Neuronal stem cell (in vitro differentiated cells): ENCODE results near the gene YPEL3. TPM values are rescaled to one million over a fixed set of nuclear protein-coding genes. Genes with fewer than 3 reads are reported as not detected.

Experiments used
- DNase-seq: peaks from one replicate; pipeline ENCODE4 v3.0.0-alpha.2; 2013; ENCODE audit warnings: low spot score
- H2AFZ ChIP-seq: one replicate; pipeline ENCODE4 v1.6.1; 2013; ENCODE audit warnings: mild to moderate bottlenecking, low read length, inconsistent platforms
- H2AK5ac ChIP-seq: 2 replicates; pipeline ENCODE4 v1.6.1; 2013; ENCODE audit warnings: low read depth, mild to moderate bottlenecking, inconsistent platforms, low read length, moderate library complexity, mixed read lengths
- H2BK120ac ChIP-seq: 2 replicates; pipeline ENCODE4 v1.6.1; 2013; ENCODE audit warnings: low read depth, mild to moderate bottlenecking, inconsistent platforms, low read length, moderate library complexity, mixed read lengths
- H2BK12ac ChIP-seq: one replicate; pipeline ENCODE4 v1.6.1; 2013; ENCODE audit warnings: low read length, inconsistent platforms
- H2BK15ac ChIP-seq: 2 replicates; pipeline ENCODE4 v1.6.1; 2013; ENCODE audit warnings: mild to moderate bottlenecking, low read length, inconsistent platforms, mixed read lengths
- H2BK5ac ChIP-seq: one replicate; pipeline ENCODE4 v1.6.1; 2013; ENCODE audit warnings: inconsistent platforms, mild to moderate bottlenecking, low read length, moderate library complexity
- H3K14ac ChIP-seq: one replicate; pipeline ENCODE4 v1.6.1; 2013; ENCODE audit warnings: low read length, inconsistent platforms
- H3K18ac ChIP-seq: 2 replicates; pipeline ENCODE4 v1.6.1; 2013; ENCODE audit warnings: low read length, inconsistent platforms
- H3K23ac ChIP-seq: 2 replicates; pipeline ENCODE4 v1.6.1; 2013; ENCODE audit warnings: low read depth, mild to moderate bottlenecking, mixed read lengths, low read length, inconsistent platforms; ENCODE audit not compliant: poor library complexity
- H3K27ac ChIP-seq: replicated peaks from 3 replicates; pipeline ENCODE4 v1.5.1; 2013; ENCODE audit warnings: low read length, inconsistent platforms
- H3K27me3 ChIP-seq, 3 experiments: 2 replicates each; pipeline ENCODE4 v1.6.1; 2013; ENCODE audit warnings: low read length in 3 of 3, mild to moderate bottlenecking in 2 of 3, inconsistent platforms in 1 of 3, low read depth in 1 of 3, mixed read lengths in 1 of 3, moderate library complexity in 1 of 3; ENCODE audit not compliant: control insufficient read depth in 3 of 3, insufficient read depth in 3 of 3
- H3K36me3 ChIP-seq, 2 donors: replicated peaks in 1 of 2; 2 replicates each; pipeline ENCODE4 v1.6.1; 2013; ENCODE audit warnings: low read length in 2 of 2; ENCODE audit not compliant: control insufficient read depth in 2 of 2, insufficient read depth in 2 of 2
- H3K4ac ChIP-seq: 2 replicates; pipeline ENCODE4 v1.6.1; 2013; ENCODE audit warnings: inconsistent platforms, mild to moderate bottlenecking, low read length, moderate library complexity
- H3K4me1 ChIP-seq, 2 donors: 1 replicate in 1 of 2; 2 replicates in 1 of 2; pipeline ENCODE4 v1.6.1; 2013; ENCODE audit warnings: low read length in 2 of 2, low read depth in 1 of 2; ENCODE audit not compliant: control insufficient read depth in 2 of 2, insufficient read depth in 1 of 2
- H3K4me2 ChIP-seq: one replicate; pipeline ENCODE4 v1.6.1; 2013; ENCODE audit warnings: mild to moderate bottlenecking, low read length, inconsistent platforms; ENCODE audit not compliant: insufficient read depth, poor library complexity, severe bottlenecking
- H3K4me3 ChIP-seq, 2 donors: 2 replicates each; pipeline ENCODE4 v1.5.1; 2013; ENCODE audit warnings: low read length in 2 of 2, mild to moderate bottlenecking in 2 of 2, inconsistent platforms in 1 of 2, moderate library complexity in 1 of 2
- H3K79me1 ChIP-seq: one replicate; pipeline ENCODE4 v1.6.1; 2013; ENCODE audit warnings: low read depth, mild to moderate bottlenecking, inconsistent platforms, low read length, moderate library complexity
- H3K9ac ChIP-seq: one replicate; pipeline ENCODE4 v1.6.1; 2013; ENCODE audit warnings: mild to moderate bottlenecking, low read depth, low read length, inconsistent platforms; ENCODE audit not compliant: poor library complexity
- H3K9me3 ChIP-seq, 2 donors: replicated peaks in 1 of 2; 2 replicates each; pipeline versions ENCODE3 to v1.6.1; 2013; ENCODE audit warnings: low read length in 2 of 2, mild to moderate bottlenecking in 2 of 2, inconsistent platforms in 1 of 2, low read depth in 1 of 2, mixed read lengths in 1 of 2, moderate library complexity in 1 of 2; ENCODE audit not compliant: control insufficient read depth in 2 of 2, insufficient read depth in 1 of 2
- H4K8ac ChIP-seq: one replicate; pipeline ENCODE4 v1.6.1; 2013; ENCODE audit warnings: low read depth, mild to moderate bottlenecking, inconsistent platforms, low read length, moderate library complexity
- H4K91ac ChIP-seq: one replicate; pipeline ENCODE4 v1.6.1; 2013; ENCODE audit warnings: low read length, low read depth, mild to moderate bottlenecking, inconsistent platforms; ENCODE audit not compliant: poor library complexity
- WGBS, 2 donors: extraction: QIAGEN DNeasy Blood & Tissue Kit; methylation state at CpG; one replicate each; pipeline ENCODE4 v1.1.7; 2013; ENCODE audit warnings: missing lambda C conversion rate in 2 of 2, mixed read lengths in 1 of 2; ENCODE audit not compliant: insufficient read length in 2 of 2, insufficient replicate concordance in 1 of 2; ENCODE audit errors: extremely low coverage in 2 of 2; 5-methylcytosine and 5-hydroxymethylcytosine counted together
- polyA plus RNA-seq, 2 experiments: library from polyadenylated mRNA; stranded (reverse); fragments of 200-250 nt; gene quantifications; one replicate each; pipeline ENCODE4 v1.2.3, GENCODE V29; 2013

Gene YPEL3, protein sequence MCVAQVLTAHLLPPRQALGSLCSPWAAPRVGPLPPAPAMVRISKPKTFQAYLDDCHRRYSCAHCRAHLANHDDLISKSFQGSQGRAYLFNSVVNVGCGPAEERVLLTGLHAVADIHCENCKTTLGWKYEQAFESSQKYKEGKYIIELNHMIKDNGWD
- polyA plus RNA-seq (2013, experiment 1 of 2) = 51.2 TPM
- polyA plus RNA-seq (2013, experiment 2 of 2) = 52.1 TPM

DNA sequence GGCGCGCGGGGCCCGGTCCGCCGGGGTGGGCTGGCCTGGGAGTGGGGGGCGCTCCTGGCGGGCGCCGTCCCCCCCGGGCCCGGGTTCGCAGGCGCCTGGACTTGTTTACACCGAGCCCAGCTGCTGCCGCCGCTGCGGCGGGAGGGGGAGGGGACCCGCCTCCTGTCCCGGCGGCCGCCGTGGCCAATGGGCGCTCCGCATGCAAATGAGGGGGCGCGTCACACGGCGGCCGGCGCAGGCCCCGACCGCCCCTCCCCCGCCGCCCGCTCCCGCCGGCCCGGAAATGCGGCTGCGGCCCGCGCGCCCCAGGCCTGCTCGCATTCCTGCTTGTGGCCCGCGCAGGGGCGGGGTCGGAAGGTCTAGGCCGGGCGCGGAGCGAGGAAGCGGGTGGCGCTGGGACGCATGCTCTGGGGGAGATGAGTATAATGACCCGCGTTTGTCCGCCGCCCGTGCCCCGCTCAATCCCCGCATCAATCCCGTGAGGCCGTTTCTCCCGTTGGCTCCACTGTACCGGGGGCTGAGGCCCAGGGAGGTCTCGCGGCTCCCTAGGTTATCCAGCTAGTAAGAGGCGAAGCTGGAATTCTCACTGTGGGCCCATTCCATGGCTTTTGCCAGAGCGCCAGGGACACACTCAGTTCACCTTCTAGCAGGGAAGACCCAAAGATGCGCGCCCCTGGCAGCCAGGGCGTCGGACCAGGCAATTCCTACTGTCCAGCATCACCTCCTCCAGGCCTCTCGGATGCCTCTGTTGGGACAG, at the start of gene YPEL3:
TSS of gene YPEL3 (minus strand) at position 109 of the 757 bp plus-strand sequence. CDS start 731 bp downstream, outside the sequence.
- Histone ChIP-seq H3K14ac (peak within 1 kb of the TSS; percentile 90), H3K27me3 (no peaks in the 10 kb centered on the region), H3K23ac (peak within 1 kb of the TSS; percentile 52), H3K4me2 (peak within 1 kb of the TSS; percentile 63), H3K27ac (peak within 1 kb of the TSS; percentile 90), H3K4ac (peak within 1 kb of the TSS; percentile 94), H3K79me1 (no peaks in the 10 kb centered on the region), H2BK12ac (peak within 1 kb of the TSS; percentile 88), H2BK15ac (peak within 1 kb of the TSS; percentile 98), H2BK5ac (peak within 1 kb of the TSS; percentile 82), H3K9me3 (peaks cover 11 to 23% of the 10 kb centered on the region in 2 donors), H3K18ac (peak within 1 kb of the TSS; percentile 95), H2AFZ (peak within 1 kb of the TSS; percentile 69), H3K4me1 (peaks cover 20 to 21% of the 10 kb centered on the region in 2 donors), H2AK5ac (peak within 1 kb of the TSS; percentile 97), H4K91ac (peak within 1 kb of the TSS; percentile 38), H3K9ac (peak within 1 kb of the TSS; percentile 76), H3K36me3 (no peaks in the 10 kb centered on the region), H3K4me3 (peak within 1 kb of the TSS in 1 of 2 donors; percentile 72), H4K8ac (no peak within 1 kb of the TSS), H2BK120ac (peak within 1 kb of the TSS; percentile 74)
- peak; percentile 85 for DNase-seq
- WGBS, 2 donors = no CpG with 5 or more reads among the region's 77 CpGs

DNA sequence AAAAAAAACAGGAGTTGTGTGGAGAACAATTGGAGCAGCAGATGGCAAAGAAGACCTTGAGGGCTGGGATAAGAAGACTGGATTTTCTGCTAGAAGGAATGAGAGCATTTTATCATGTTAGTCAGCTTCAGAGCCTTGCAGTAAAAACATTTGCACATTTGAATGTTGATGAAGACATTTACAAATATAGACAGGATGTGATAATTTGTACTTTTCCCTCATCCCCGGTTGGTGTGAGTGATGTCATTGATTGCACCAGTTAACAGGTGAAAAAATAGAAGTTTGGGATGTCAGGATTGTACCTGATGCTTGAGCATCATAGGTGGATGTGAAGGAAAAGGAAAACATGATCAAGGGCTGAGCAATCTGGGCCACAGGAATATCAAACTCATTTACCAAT, 49.6 kb upstream of the YPEL3 start:
- Histone ChIP-seq H4K8ac (no peak overlapping the region), H3K4ac (no peak overlapping the region), H3K18ac (no peak overlapping the region), H2BK12ac (no peak overlapping the region), H2BK5ac (no peak overlapping the region), H3K79me1 (no peaks in the 10 kb centered on the region), H2BK15ac (no peak overlapping the region), H3K4me2 (no peak overlapping the region), H3K14ac (no peak overlapping the region), H2AK5ac (no peak overlapping the region), H3K36me3 (no peaks in the 10 kb centered on the region), H3K4me1 (no peaks in the 10 kb centered on the region), H3K23ac (no peak overlapping the region), H4K91ac (no peak overlapping the region), H3K27me3 (no peaks in the 10 kb centered on the region), H3K27ac (no peak overlapping the region), H3K9me3 (no peaks in the 10 kb centered on the region), H2BK120ac (no peak overlapping the region), H3K4me3 (no peak overlapping the region), H2AFZ (no peak overlapping the region), H3K9ac (no peak overlapping the region)
- no peak for DNase-seq
- no CpG with 5 or more reads among the region's 1 CpG for WGBS, 2 donors

DNA sequence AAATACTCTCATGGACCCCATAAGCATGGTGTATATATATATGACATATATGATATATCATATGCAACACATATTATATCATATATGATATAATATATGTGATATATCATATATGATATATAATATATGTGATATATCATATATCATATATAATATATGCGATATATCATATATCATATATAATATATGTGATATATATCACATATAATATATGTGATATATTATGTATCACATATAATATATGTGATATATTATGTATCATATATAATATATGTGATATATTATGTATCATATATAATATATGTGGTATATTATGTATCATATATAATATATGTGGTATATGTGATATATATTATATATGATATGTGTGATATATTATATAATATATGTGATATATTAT, 48.9 kb upstream of the YPEL3 start:
- no peak overlapping the region for H2AFZ ChIP-seq
- H3K27me3 ChIP-seq = no peaks in the 10 kb centered on the region
- H3K4ac ChIP-seq = no peak overlapping the region
- no peaks in the 10 kb centered on the region for H3K36me3 ChIP-seq
- H3K27ac ChIP-seq = no peak overlapping the region
- H3K4me3 ChIP-seq = no peak overlapping the region
- H3K9ac ChIP-seq = no peak overlapping the region
- H3K9me3 ChIP-seq = no peaks in the 10 kb centered on the region
- no peaks in the 10 kb centered on the region for H3K79me1 ChIP-seq
- H3K4me1 ChIP-seq = no peaks in the 10 kb centered on the region
- no peak overlapping the region for H4K91ac ChIP-seq
- H3K23ac ChIP-seq = no peak overlapping the region
- no peak overlapping the region for H2AK5ac ChIP-seq
- H3K18ac ChIP-seq = no peak overlapping the region
- no peak overlapping the region for H3K4me2 ChIP-seq
- no peak for DNase-seq
- no peak overlapping the region for H2BK15ac ChIP-seq
- H3K14ac ChIP-seq = no peak overlapping the region
- WGBS, 2 donors = no CpG with 5 or more reads among the region's 1 CpG
- H4K8ac ChIP-seq = no peak overlapping the region
- H2BK120ac ChIP-seq = no peak overlapping the region
- H2BK12ac ChIP-seq = no peak overlapping the region
- no peak overlapping the region for H2BK5ac ChIP-seq

DNA sequence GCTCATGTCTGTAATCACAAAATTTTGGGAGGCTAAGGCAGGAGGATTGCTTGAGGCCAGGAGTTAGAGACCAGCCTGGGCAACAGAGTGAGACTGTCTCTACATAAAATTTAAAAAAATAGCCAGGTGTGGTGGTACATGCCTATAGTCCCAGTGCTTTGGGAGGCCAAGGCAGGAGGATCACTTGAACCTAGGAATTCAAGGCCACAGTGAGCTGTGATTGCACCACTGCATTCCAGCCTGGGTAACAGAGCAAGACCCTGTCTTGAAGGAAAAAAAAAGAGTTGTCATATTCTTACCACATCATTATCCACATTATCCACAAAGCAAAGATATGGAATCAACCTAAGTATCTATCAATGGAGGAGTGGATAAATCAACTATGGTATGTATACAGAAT, 48.0 kb upstream of the YPEL3 start:
- Histone ChIP-seq H2BK15ac (no peak overlapping the region), H4K91ac (no peak overlapping the region), H4K8ac (no peak overlapping the region), H3K9ac (no peak overlapping the region), H2BK5ac (no peak overlapping the region), H3K9me3 (no peaks in the 10 kb centered on the region), H2AK5ac (no peak overlapping the region), H3K18ac (no peak overlapping the region), H3K27me3 (no peaks in the 10 kb centered on the region), H3K4me3 (no peak overlapping the region), H3K79me1 (peaks cover 2% of the 10 kb centered on the region), H3K23ac (no peak overlapping the region), H3K36me3 (no peaks in the 10 kb centered on the region), H3K14ac (no peak overlapping the region), H3K4me1 (no peaks in the 10 kb centered on the region), H2BK120ac (no peak overlapping the region), H2AFZ (no peak overlapping the region), H2BK12ac (no peak overlapping the region), H3K4me2 (no peak overlapping the region), H3K27ac (no peak overlapping the region), H3K4ac (no peak overlapping the region)
- no peak for DNase-seq
